Adrenal gland (tissue), 12 donors: ENCODE measurements around the gene TNS4. TPM values are rescaled to one million over a fixed set of nuclear protein-coding genes. Genes with fewer than 3 reads are reported as not detected.

Source experiments
- polyA plus RNA-seq, 3 donors: library from polyadenylated mRNA; stranded (reverse); fragments of 200-250 nt in 2 of 3; fragments of 350-450 nt in 1 of 3; fragmentation: Illumina TruSeq in 1 of 3; extraction: RNeasy Lipid Tissue Mini Kit (QIAGEN cat#74804) in 1 of 3; gene quantifications; one replicate each; pipeline ENCODE4 v1.2.3, GENCODE V29; 2013 to 2014
- total RNA-seq, 9 donors: library from RNA; depleted of rRNA in 4 of 9; stranded (reverse); fragments of >200 nt in 4 of 9; fragments of 120-200 nt in 1 of 9; fragmentation: NEBNext Ultra II Directional in 1 of 9; extraction: Animal tissue kit (Norgen Biotek cat#: 25700) in 1 of 9; gene quantifications; one replicate each; pipeline versions ENCODE4 v1.1.0 to v1.2.4, GENCODE V29; 2013 to 2023
- donor health status: healthy with polysubstance abuse.
- donor health status: Bipolar disorder and iron deficiency.
- donor health status: DM: yes; HTN: yes; CAD: no.
- donor health status: DM: no; HTN: no; CAD: no.
- donor health status: DM: no; HTN: no; CAD: no.
- donor health status: DM: yes; HTN: yes; CAD: no.

The TNS4 gene
- total and polyA plus RNA-seq, 12 donors: 0.07 to 0.32 (median 0.11) TPM; not detected in 7

Other genes starting within 250 kb of the TNS4 start
- gene CDC6, start 213.7 kb downstream of the TNS4 start, total RNA-seq: 10 to 100 TPM in 2 of 9 donors, 1 to 10 TPM in 6, under 1 TPM in 1; 0.69 to 12.1 (median 2.7) TPM
- 10 to 100 TPM in 1 of 3 donors, 1 to 10 TPM in 2; 1.0 to 31.3 (median 1.0) TPM for gene CDC6, start 213.7 kb downstream of the TNS4 start, polyA plus RNA-seq
- 10 to 100 TPM in 8 of 9 donors, 1 to 10 TPM in 1; 4.7 to 51.8 (median 33.0) TPM for gene RARA, start 192.4 kb downstream of the TNS4 start, total RNA-seq
- gene RARA, start 192.4 kb downstream of the TNS4 start, polyA plus RNA-seq: 10 to 100 TPM; 12.7 to 58.2 (median 26.8) TPM
- 1 to 10 TPM in 8 of 9 donors, under 1 TPM in 1; 0.44 to 8.7 (median 1.9) TPM for gene GJD3, start 136.9 kb downstream of the TNS4 start, total RNA-seq
- gene GJD3, start 136.9 kb downstream of the TNS4 start, polyA plus RNA-seq: not detected
- 10 to 100 TPM in 1 of 9 donors, 1 to 10 TPM in 8; 1.9 to 51.1 (median 4.0) TPM for gene TOP2A, start 83.7 kb downstream of the TNS4 start, total RNA-seq
- gene TOP2A, start 83.7 kb downstream of the TNS4 start, polyA plus RNA-seq: 1 to 10 TPM in 2 of 3 donors, under 1 TPM in 1; 0.32 to 3.9 (median 1.2) TPM
- gene IGFBP4, start 58.2 kb downstream of the TNS4 start, total RNA-seq: 100 to 1,000 TPM in 8 of 9 donors, 10 to 100 TPM in 1; 21.4 to 458 (median 235) TPM
- 100 to 1,000 TPM; 126 to 335 (median 276) TPM for gene IGFBP4, start 58.2 kb downstream of the TNS4 start, polyA plus RNA-seq
- gene CCR7, start 63.8 kb upstream of the TNS4 start, total RNA-seq: 1 to 10 TPM in 1 of 9 donors, under 1 TPM in 6, not detected in 2; 0.06 to 1.0 (median 0.44) TPM
- gene CCR7, start 63.8 kb upstream of the TNS4 start, polyA plus RNA-seq: under 1 TPM; 0.11 to 0.40 (median 0.30) TPM
- gene SMARCE1, start 146.2 kb upstream of the TNS4 start, total RNA-seq: 10 to 100 TPM; 55.5 to 97.3 (median 75.1) TPM
- gene SMARCE1, start 146.2 kb upstream of the TNS4 start, polyA plus RNA-seq: 100 to 1,000 TPM in 1 of 3 donors, 10 to 100 TPM in 2; 60.9 to 128 (median 93.4) TPM
- 10 to 100 TPM in 1 of 9 donors, 1 to 10 TPM in 6, under 1 TPM in 2; 0.69 to 10.7 (median 3.1) TPM for gene KRT222, start 163.6 kb upstream of the TNS4 start, total RNA-seq
- gene KRT222, start 163.6 kb upstream of the TNS4 start, polyA plus RNA-seq: 1 to 10 TPM; 2.8 to 9.3 (median 5.9) TPM
- gene KRT24, start 202.1 kb upstream of the TNS4 start, total RNA-seq: not detected
- gene KRT24, start 202.1 kb upstream of the TNS4 start, polyA plus RNA-seq: under 1 TPM in 2 of 3 donors, not detected in 1; 0.10 to 0.24 TPM